ENCODE measurements around the gene CFAP65. TPM values are rescaled to one million over a fixed set of nuclear protein-coding genes. Genes with fewer than 3 reads are reported as not detected.
A peak's percentile ranks its signal among the peaks of the same experiment; 100 is the strongest.

Gene CFAP65
- total and polyA plus RNA-seq, 2 of the 13 experiments (the other 11 are each of a cell fraction or from before 2014, with no cell fraction given), result 0.05 TPM; not detected in 1

GRCh38 chr2:219073413-219074129 lies 32.3 kb upstream of the CFAP65 start (continued):
- no peak for TF ChIP-seq ZNF142 (CRISPR knock-in tag; IDR thresholded peaks at IDR 0.05)
- peak; percentile 90 for TF ChIP-seq RAD21 (CRISPR knock-in tag; IDR thresholded peaks at IDR 0.05)
- TF ChIP-seq ZNF503 (CRISPR knock-in tag; IDR thresholded peaks at IDR 0.05), result peak; percentile 48; the same call in 1 of the 2 replicates
- no peak for TF ChIP-seq ZBTB14 (CRISPR knock-in tag; IDR thresholded peaks at IDR 0.05)
- TF ChIP-seq ETV5 (CRISPR knock-in tag; IDR thresholded peaks at IDR 0.05; ENCODE audit: borderline replicate concordance), result no peak
- no peak for TF ChIP-seq SALL2 (CRISPR knock-in tag; IDR thresholded peaks at IDR 0.05)
- peak; percentile 44; the same call in 1 of the 2 replicates for TF ChIP-seq UBTF (CRISPR knock-in tag; IDR thresholded peaks at IDR 0.05)
- TF ChIP-seq ZNF619 (CRISPR knock-in tag; IDR thresholded peaks at IDR 0.05), result 0 out of 2 replicates have a peak, but pooled peaks have one; percentile 49
- peak; percentile 28; the same call in 1 of the 2 replicates for TF ChIP-seq SALL1 (CRISPR knock-in tag; IDR thresholded peaks at IDR 0.05)
- 0 out of 2 replicates have a peak, but pooled peaks have one; percentile 3 for TF ChIP-seq NR0B2 (CRISPR knock-in tag; IDR thresholded peaks at IDR 0.05)
- TF ChIP-seq ZFP41 (CRISPR knock-in tag; IDR thresholded peaks at IDR 0.05; ENCODE audit: borderline replicate concordance), result no peak
- peak; percentile 39; the same call in 1 of the 2 replicates for TF ChIP-seq RXRB (CRISPR knock-in tag; IDR thresholded peaks at IDR 0.05; ENCODE audit: borderline replicate concordance)
- 0 out of 2 replicates have a peak, but pooled peaks have one; percentile 25 for TF ChIP-seq SP4 (CRISPR knock-in tag; IDR thresholded peaks at IDR 0.05)
- TF ChIP-seq ARHGAP35 (CRISPR knock-in tag; IDR thresholded peaks at IDR 0.05; ENCODE audit: borderline replicate concordance), result no peak
- TF ChIP-seq HNF4A (CRISPR knock-in tag; IDR thresholded peaks at IDR 0.05), result peak; percentile 38; the same call in 1 of the 2 replicates
- no peak for TF ChIP-seq CHD2 (IDR thresholded peaks at IDR 0.05; ENCODE audit: low read depth, low read length)

Data from HepG2 (cell line).